Measurements from ENCODE around the gene EEF1A2. TPM values are rescaled to one million over a fixed set of nuclear protein-coding genes. Genes with fewer than 3 reads are reported as not detected.

The EEF1A2 gene
- total and polyA plus RNA-seq, 2 experiments from 2014 or later: 1.3 to 37.1 TPM

DNA sequence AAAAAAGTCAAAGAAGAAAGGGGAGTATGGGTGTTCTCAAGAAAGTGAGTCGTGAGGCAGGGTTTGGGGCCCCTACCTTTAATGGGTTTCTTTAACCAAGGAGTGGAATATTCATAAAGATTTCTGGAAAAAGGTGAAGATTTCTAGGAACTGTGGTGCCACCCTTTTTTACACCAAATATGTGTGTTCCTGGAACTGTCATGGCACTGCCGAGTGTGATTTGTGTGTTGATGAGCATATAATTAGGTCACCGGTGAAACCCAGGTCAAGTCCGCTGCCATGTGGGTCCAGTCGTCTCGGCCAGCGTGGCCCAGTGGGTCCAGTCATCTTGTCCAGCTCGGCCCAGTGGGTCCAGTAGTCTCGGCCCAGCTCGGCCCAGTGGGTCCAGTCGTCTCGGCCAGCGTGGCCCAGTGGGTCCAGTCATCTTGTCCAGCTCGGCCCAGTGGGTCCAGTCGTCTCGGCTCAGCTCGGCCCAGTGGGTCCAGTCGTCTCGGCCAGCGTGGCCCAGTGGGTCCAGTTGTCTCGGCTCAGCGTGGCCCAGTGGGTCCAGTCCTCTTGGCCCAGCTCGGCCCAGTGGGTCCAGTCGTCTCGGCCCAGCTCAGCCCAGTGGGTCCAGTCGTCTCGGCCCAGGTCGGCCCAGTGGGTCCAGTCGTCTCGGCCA is 8.3 kb upstream of the EEF1A2 start:
- H3K36me3 ChIP-seq (ENCODE audit: insufficient read depth): no peaks in the 10 kb centered on the region
- peaks cover 3% of the 10 kb centered on the region; the same call in 1 of the 3 replicates for H3K4me1 Mint-ChIP-seq
- no peaks in the 10 kb centered on the region for H3K9me2 ChIP-seq (ENCODE audit: insufficient read depth)
- H3K36me3 Mint-ChIP-seq (ENCODE audit: low read depth): peaks cover 12% of the 10 kb centered on the region
- no peaks in the 10 kb centered on the region for H4K20me1 ChIP-seq (replicated peaks; ENCODE audit: insufficient read depth)
- TF ChIP-seq ZNF331 (CRISPR knock-in tag; IDR thresholded peaks at IDR 0.05; ENCODE audit: low read depth) (no peak), ZNF114 (CRISPR knock-in tag; IDR thresholded peaks at IDR 0.05) (no peak), NANOG (IDR thresholded peaks at IDR 0.05; ENCODE audit: borderline replicate concordance) (no peak), EZH2phosphoT487 (IDR thresholded peaks at IDR 0.05; ENCODE audit: unreplicated experiment) (no peak), REST (IDR thresholded peaks at IDR 0.05; ENCODE audit: unreplicated experiment) (no peak)
- TF ChIP-seq, protein P1, sequence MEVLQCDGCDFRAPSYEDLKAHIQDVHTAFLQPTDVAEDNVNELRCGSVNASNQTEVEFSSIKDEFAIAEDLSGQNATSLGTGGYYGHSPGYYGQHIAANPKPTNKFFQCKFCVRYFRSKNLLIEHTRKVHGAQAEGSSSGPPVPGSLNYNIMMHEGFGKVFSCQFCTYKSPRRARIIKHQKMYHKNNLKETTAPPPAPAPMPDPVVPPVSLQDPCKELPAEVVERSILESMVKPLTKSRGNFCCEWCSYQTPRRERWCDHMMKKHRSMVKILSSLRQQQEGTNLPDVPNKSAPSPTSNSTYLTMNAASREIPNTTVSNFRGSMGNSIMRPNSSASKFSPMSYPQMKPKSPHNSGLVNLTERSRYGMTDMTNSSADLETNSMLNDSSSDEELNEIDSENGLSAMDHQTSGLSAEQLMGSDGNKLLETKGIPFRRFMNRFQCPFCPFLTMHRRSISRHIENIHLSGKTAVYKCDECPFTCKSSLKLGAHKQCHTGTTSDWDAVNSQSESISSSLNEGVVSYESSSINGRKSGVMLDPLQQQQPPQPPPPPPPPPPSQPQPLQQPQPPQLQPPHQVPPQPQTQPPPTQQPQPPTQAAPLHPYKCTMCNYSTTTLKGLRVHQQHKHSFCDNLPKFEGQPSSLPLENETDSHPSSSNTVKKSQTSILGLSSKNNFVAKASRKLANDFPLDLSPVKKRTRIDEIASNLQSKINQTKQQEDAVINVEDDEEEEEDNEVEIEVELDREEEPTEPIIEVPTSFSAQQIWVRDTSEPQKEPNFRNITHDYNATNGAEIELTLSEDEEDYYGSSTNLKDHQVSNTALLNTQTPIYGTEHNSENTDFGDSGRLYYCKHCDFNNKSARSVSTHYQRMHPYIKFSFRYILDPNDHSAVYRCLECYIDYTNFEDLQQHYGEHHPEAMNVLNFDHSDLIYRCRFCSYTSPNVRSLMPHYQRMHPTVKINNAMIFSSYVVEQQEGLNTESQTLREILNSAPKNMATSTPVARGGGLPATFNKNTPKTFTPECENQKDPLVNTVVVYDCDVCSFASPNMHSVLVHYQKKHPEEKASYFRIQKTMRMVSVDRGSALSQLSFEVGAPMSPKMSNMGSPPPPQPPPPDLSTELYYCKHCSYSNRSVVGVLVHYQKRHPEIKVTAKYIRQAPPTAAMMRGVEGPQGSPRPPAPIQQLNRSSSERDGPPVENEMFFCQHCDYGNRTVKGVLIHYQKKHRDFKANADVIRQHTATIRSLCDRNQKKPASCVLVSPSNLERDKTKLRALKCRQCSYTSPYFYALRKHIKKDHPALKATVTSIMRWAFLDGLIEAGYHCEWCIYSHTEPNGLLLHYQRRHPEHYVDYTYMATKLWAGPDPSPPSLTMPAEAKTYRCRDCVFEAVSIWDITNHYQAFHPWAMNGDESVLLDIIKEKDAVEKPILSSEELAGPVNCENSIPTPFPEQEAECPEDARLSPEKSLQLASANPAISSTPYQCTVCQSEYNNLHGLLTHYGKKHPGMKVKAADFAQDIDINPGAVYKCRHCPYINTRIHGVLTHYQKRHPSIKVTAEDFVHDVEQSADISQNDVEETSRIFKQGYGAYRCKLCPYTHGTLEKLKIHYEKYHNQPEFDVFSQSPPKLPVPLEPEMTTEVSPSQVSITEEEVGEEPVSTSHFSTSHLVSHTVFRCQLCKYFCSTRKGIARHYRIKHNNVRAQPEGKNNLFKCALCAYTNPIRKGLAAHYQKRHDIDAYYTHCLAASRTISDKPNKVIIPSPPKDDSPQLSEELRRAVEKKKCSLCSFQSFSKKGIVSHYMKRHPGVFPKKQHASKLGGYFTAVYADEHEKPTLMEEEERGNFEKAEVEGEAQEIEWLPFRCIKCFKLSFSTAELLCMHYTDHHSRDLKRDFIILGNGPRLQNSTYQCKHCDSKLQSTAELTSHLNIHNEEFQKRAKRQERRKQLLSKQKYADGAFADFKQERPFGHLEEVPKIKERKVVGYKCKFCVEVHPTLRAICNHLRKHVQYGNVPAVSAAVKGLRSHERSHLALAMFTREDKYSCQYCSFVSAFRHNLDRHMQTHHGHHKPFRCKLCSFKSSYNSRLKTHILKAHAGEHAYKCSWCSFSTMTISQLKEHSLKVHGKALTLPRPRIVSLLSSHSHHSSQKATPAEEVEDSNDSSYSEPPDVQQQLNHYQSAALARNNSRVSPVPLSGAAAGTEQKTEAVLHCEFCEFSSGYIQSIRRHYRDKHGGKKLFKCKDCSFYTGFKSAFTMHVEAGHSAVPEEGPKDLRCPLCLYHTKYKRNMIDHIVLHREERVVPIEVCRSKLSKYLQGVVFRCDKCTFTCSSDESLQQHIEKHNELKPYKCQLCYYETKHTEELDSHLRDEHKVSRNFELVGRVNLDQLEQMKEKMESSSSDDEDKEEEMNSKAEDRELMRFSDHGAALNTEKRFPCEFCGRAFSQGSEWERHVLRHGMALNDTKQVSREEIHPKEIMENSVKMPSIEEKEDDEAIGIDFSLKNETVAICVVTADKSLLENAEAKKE (CRISPR knock-in tag; IDR thresholded peaks at IDR 0.05): no peak
- TF ChIP-seq, protein P2, sequence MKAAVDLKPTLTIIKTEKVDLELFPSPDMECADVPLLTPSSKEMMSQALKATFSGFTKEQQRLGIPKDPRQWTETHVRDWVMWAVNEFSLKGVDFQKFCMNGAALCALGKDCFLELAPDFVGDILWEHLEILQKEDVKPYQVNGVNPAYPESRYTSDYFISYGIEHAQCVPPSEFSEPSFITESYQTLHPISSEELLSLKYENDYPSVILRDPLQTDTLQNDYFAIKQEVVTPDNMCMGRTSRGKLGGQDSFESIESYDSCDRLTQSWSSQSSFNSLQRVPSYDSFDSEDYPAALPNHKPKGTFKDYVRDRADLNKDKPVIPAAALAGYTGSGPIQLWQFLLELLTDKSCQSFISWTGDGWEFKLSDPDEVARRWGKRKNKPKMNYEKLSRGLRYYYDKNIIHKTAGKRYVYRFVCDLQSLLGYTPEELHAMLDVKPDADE (IDR thresholded peaks at IDR 0.05): no peak
- TF ChIP-seq, protein P3, sequence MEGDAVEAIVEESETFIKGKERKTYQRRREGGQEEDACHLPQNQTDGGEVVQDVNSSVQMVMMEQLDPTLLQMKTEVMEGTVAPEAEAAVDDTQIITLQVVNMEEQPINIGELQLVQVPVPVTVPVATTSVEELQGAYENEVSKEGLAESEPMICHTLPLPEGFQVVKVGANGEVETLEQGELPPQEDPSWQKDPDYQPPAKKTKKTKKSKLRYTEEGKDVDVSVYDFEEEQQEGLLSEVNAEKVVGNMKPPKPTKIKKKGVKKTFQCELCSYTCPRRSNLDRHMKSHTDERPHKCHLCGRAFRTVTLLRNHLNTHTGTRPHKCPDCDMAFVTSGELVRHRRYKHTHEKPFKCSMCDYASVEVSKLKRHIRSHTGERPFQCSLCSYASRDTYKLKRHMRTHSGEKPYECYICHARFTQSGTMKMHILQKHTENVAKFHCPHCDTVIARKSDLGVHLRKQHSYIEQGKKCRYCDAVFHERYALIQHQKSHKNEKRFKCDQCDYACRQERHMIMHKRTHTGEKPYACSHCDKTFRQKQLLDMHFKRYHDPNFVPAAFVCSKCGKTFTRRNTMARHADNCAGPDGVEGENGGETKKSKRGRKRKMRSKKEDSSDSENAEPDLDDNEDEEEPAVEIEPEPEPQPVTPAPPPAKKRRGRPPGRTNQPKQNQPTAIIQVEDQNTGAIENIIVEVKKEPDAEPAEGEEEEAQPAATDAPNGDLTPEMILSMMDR (conservative IDR thresholded peaks at IDR 0.05; ENCODE audit: low read depth in 2 of 2): no peak
- ATAC-seq (no peak), DNase-seq (ENCODE audit: low spot score) (no peak)
- peaks cover 37% of the 10 kb centered on the region for H3K9me3 Mint-ChIP-seq
- no peak overlapping the region for H3K27ac ChIP-seq (ENCODE audit: low read depth)
- no peak overlapping the region for H3K27ac Mint-ChIP-seq
- H3K27me3 ChIP-seq (ENCODE audit: insufficient read depth): no peaks in the 10 kb centered on the region
- H3F3A ChIP-seq (replicated peaks; ENCODE audit: low read depth): 0 out of 2 replicates have a peak, but pooled peaks cover 3% of the 10 kb centered on the region
- no peaks in the 10 kb centered on the region for H3K79me2 ChIP-seq (replicated peaks; ENCODE audit: insufficient read depth)
- no peak overlapping the region for H2AFZ ChIP-seq
- no peak overlapping the region for H3K4me2 ChIP-seq
- H3K4me3 ChIP-seq: no peak overlapping the region
- H3K27me3 Mint-ChIP-seq (ENCODE audit: insufficient read depth, low read depth, poor library complexity): peaks cover 4% of the 10 kb centered on the region
- H3K4me1 ChIP-seq (ENCODE audit: insufficient read depth): peaks cover 4% of the 10 kb centered on the region; the same call in 1 of the 2 replicates
- no peak overlapping the region for H3K4me3 Mint-ChIP-seq

Measured in GM23338 (cell line).